Neuronal stem cell (in vitro differentiated cells): Measurements from ENCODE around the gene PDK2.

Source experiments
- DNase-seq: peaks from one replicate; pipeline ENCODE4 v3.0.0-alpha.2; 2013; ENCODE audit warnings: low spot score
- H2AFZ ChIP-seq: one replicate; pipeline ENCODE4 v1.6.1; 2013; ENCODE audit warnings: mild to moderate bottlenecking, low read length, inconsistent platforms
- H2AK5ac ChIP-seq: 2 replicates; pipeline ENCODE4 v1.6.1; 2013; ENCODE audit warnings: low read depth, mild to moderate bottlenecking, inconsistent platforms, low read length, moderate library complexity, mixed read lengths
- H2BK120ac ChIP-seq: 2 replicates; pipeline ENCODE4 v1.6.1; 2013; ENCODE audit warnings: low read depth, mild to moderate bottlenecking, inconsistent platforms, low read length, moderate library complexity, mixed read lengths
- H2BK12ac ChIP-seq: one replicate; pipeline ENCODE4 v1.6.1; 2013; ENCODE audit warnings: low read length, inconsistent platforms
- H2BK15ac ChIP-seq: 2 replicates; pipeline ENCODE4 v1.6.1; 2013; ENCODE audit warnings: mild to moderate bottlenecking, low read length, inconsistent platforms, mixed read lengths
- H2BK5ac ChIP-seq: one replicate; pipeline ENCODE4 v1.6.1; 2013; ENCODE audit warnings: inconsistent platforms, mild to moderate bottlenecking, low read length, moderate library complexity
- H3K14ac ChIP-seq: one replicate; pipeline ENCODE4 v1.6.1; 2013; ENCODE audit warnings: low read length, inconsistent platforms
- H3K18ac ChIP-seq: 2 replicates; pipeline ENCODE4 v1.6.1; 2013; ENCODE audit warnings: low read length, inconsistent platforms
- H3K23ac ChIP-seq: 2 replicates; pipeline ENCODE4 v1.6.1; 2013; ENCODE audit warnings: low read depth, mild to moderate bottlenecking, mixed read lengths, low read length, inconsistent platforms; ENCODE audit not compliant: poor library complexity
- H3K27ac ChIP-seq: replicated peaks from 3 replicates; pipeline ENCODE4 v1.5.1; 2013; ENCODE audit warnings: low read length, inconsistent platforms
- H3K27me3 ChIP-seq, 3 experiments: 2 replicates each; pipeline ENCODE4 v1.6.1; 2013; ENCODE audit warnings: low read length in 3 of 3, mild to moderate bottlenecking in 2 of 3, inconsistent platforms in 1 of 3, low read depth in 1 of 3, mixed read lengths in 1 of 3, moderate library complexity in 1 of 3; ENCODE audit not compliant: control insufficient read depth in 3 of 3, insufficient read depth in 3 of 3
- H3K36me3 ChIP-seq, 2 donors: replicated peaks in 1 of 2; 2 replicates each; pipeline ENCODE4 v1.6.1; 2013; ENCODE audit warnings: low read length in 2 of 2; ENCODE audit not compliant: control insufficient read depth in 2 of 2, insufficient read depth in 2 of 2
- H3K4ac ChIP-seq: 2 replicates; pipeline ENCODE4 v1.6.1; 2013; ENCODE audit warnings: inconsistent platforms, mild to moderate bottlenecking, low read length, moderate library complexity
- H3K4me1 ChIP-seq, 2 donors: 1 replicate in 1 of 2; 2 replicates in 1 of 2; pipeline ENCODE4 v1.6.1; 2013; ENCODE audit warnings: low read length in 2 of 2, low read depth in 1 of 2; ENCODE audit not compliant: control insufficient read depth in 2 of 2, insufficient read depth in 1 of 2
- H3K4me2 ChIP-seq: one replicate; pipeline ENCODE4 v1.6.1; 2013; ENCODE audit warnings: mild to moderate bottlenecking, low read length, inconsistent platforms; ENCODE audit not compliant: insufficient read depth, poor library complexity, severe bottlenecking
- H3K4me3 ChIP-seq, 2 donors: 2 replicates each; pipeline ENCODE4 v1.5.1; 2013; ENCODE audit warnings: low read length in 2 of 2, mild to moderate bottlenecking in 2 of 2, inconsistent platforms in 1 of 2, moderate library complexity in 1 of 2
- H3K79me1 ChIP-seq: one replicate; pipeline ENCODE4 v1.6.1; 2013; ENCODE audit warnings: low read depth, mild to moderate bottlenecking, inconsistent platforms, low read length, moderate library complexity
- H3K9ac ChIP-seq: one replicate; pipeline ENCODE4 v1.6.1; 2013; ENCODE audit warnings: mild to moderate bottlenecking, low read depth, low read length, inconsistent platforms; ENCODE audit not compliant: poor library complexity
- H3K9me3 ChIP-seq, 2 donors: replicated peaks in 1 of 2; 2 replicates each; pipeline versions ENCODE3 to v1.6.1; 2013; ENCODE audit warnings: low read length in 2 of 2, mild to moderate bottlenecking in 2 of 2, inconsistent platforms in 1 of 2, low read depth in 1 of 2, mixed read lengths in 1 of 2, moderate library complexity in 1 of 2; ENCODE audit not compliant: control insufficient read depth in 2 of 2, insufficient read depth in 1 of 2
- H4K8ac ChIP-seq: one replicate; pipeline ENCODE4 v1.6.1; 2013; ENCODE audit warnings: low read depth, mild to moderate bottlenecking, inconsistent platforms, low read length, moderate library complexity
- H4K91ac ChIP-seq: one replicate; pipeline ENCODE4 v1.6.1; 2013; ENCODE audit warnings: low read length, low read depth, mild to moderate bottlenecking, inconsistent platforms; ENCODE audit not compliant: poor library complexity
- WGBS, 2 donors: extraction: QIAGEN DNeasy Blood & Tissue Kit; methylation state at CpG; one replicate each; pipeline ENCODE4 v1.1.7; 2013; ENCODE audit warnings: missing lambda C conversion rate in 2 of 2, mixed read lengths in 1 of 2; ENCODE audit not compliant: insufficient read length in 2 of 2, insufficient replicate concordance in 1 of 2; ENCODE audit errors: extremely low coverage in 2 of 2; 5-methylcytosine and 5-hydroxymethylcytosine counted together

Gene PDK2

DNA sequence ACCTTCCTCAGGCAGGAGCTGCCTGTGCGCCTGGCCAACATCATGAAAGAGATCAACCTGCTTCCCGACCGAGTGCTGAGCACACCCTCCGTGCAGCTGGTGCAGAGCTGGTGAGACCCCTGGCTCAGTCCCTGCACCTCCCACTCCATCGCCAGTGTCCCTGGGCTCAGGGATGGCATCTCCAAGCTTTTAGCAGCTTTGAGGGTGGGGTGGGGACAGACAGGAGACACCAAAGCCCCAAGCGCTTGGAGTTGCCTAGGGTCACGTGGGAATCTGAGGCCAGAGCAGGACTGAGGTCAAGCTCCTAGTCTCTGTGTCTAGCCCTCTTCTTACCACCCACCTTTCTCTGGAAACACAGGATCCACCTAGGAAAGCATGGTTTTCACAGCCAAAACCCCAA is 2.3 kb downstream of the PDK2 start:
- H4K91ac ChIP-seq, result no peak overlapping the region
- H2AFZ ChIP-seq, result no peak overlapping the region
- H2BK5ac ChIP-seq, result no peak overlapping the region
- no peak overlapping the region for H3K4ac ChIP-seq
- no peak overlapping the region for H3K18ac ChIP-seq
- no peaks in the 10 kb centered on the region for H3K9me3 ChIP-seq
- no peak overlapping the region for H2BK15ac ChIP-seq
- no peak overlapping the region for H3K23ac ChIP-seq
- H3K27ac ChIP-seq, result no peak overlapping the region
- H3K4me3 ChIP-seq, result no peak overlapping the region
- peaks cover 0 to 5% of the 10 kb centered on the region in 2 donors for H3K36me3 ChIP-seq
- peaks cover 8% of the 10 kb centered on the region for H3K79me1 ChIP-seq
- WGBS, 2 donors, result no CpG with 5 or more reads among the region's 7 CpGs
- peaks cover 0 to 4% (median 0%) of the 10 kb centered on the region in 3 experiments for H3K27me3 ChIP-seq
- no peak overlapping the region for H2BK12ac ChIP-seq
- H2BK120ac ChIP-seq, result no peak overlapping the region
- DNase-seq, result no peak
- H2AK5ac ChIP-seq, result no peak overlapping the region
- no peak overlapping the region for H3K9ac ChIP-seq
- H4K8ac ChIP-seq, result no peak overlapping the region
- no peak overlapping the region for H3K14ac ChIP-seq
- peaks cover 24 to 27% of the 10 kb centered on the region in 2 donors for H3K4me1 ChIP-seq
- H3K4me2 ChIP-seq, result no peak overlapping the region

DNA sequence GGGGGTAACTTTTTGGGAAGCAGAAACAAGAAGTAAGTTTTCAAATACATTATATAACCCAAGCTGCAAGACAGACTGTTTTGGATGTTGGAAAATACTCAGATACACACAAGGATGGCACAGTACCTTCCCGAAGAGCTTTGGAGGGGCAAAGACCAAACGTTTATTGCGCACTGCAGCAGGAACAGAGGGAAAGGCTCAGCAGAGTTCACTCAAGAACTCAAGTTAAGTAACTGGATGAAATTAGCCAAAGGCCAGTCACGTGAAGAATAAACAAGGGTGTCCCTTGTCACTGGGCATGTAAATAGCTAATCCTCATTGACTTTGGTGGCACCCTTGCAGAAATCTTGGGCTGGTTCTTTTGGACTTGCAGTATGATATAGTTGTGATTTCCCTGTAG is 2.8 kb downstream of the PDK2 start:
- no peaks in the 10 kb centered on the region for H3K9me3 ChIP-seq
- H3K9ac ChIP-seq, result no peak overlapping the region
- no peak overlapping the region for H4K8ac ChIP-seq
- H3K27ac ChIP-seq, result no peak overlapping the region
- no peak overlapping the region for H3K4me2 ChIP-seq
- peaks cover 0 to 4% (median 0%) of the 10 kb centered on the region in 3 experiments for H3K27me3 ChIP-seq
- H3K14ac ChIP-seq, result no peak overlapping the region
- no peak overlapping the region for H3K23ac ChIP-seq
- peaks cover 0 to 5% of the 10 kb centered on the region in 2 donors for H3K36me3 ChIP-seq
- H2AFZ ChIP-seq, result no peak overlapping the region
- H3K4ac ChIP-seq, result no peak overlapping the region
- H2BK15ac ChIP-seq, result no peak overlapping the region
- H3K4me1 ChIP-seq, result peaks cover 24 to 27% of the 10 kb centered on the region in 2 donors
- H2AK5ac ChIP-seq, result no peak overlapping the region
- no peak overlapping the region for H3K4me3 ChIP-seq
- peaks cover 8% of the 10 kb centered on the region for H3K79me1 ChIP-seq
- H2BK12ac ChIP-seq, result no peak overlapping the region
- no peak overlapping the region for H3K18ac ChIP-seq
- DNase-seq, result no peak
- H4K91ac ChIP-seq, result no peak overlapping the region
- H2BK5ac ChIP-seq, result no peak overlapping the region
- no CpG with 5 or more reads among the region's 4 CpGs for WGBS, 2 donors
- no peak overlapping the region for H2BK120ac ChIP-seq

DNA sequence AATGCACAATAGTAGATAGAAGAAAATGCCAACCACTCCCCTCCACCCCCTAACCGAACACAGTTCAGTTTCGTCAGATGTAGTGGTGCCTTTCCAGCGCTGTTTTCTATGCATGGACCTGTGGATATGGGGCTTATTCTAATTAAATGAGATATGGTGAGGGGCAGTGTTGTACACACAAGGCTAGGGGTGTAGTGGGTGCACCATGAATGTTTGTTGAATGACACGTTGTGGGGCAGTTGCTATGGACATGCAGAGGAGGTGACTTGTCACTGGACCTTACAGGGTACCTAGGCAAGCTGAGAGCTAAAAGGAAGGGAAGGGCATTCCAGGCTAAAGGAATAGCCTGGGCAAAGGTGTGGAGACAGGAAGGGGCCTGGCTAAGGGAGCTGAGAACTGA is 3.4 kb downstream of the PDK2 start:
- peaks cover 0 to 5% of the 10 kb centered on the region in 2 donors for H3K36me3 ChIP-seq
- peaks cover 8% of the 10 kb centered on the region for H3K79me1 ChIP-seq
- H2AK5ac ChIP-seq, result no peak overlapping the region
- no peak overlapping the region for H2BK15ac ChIP-seq
- H3K27ac ChIP-seq, result no peak overlapping the region
- WGBS, 2 donors, result no CpG with 5 or more reads among the region's 4 CpGs
- no peak overlapping the region for H3K23ac ChIP-seq
- H2BK120ac ChIP-seq, result no peak overlapping the region
- H2BK12ac ChIP-seq, result no peak overlapping the region
- H3K4me1 ChIP-seq, result peaks cover 24 to 27% of the 10 kb centered on the region in 2 donors
- no peaks in the 10 kb centered on the region for H3K9me3 ChIP-seq
- H3K18ac ChIP-seq, result no peak overlapping the region
- H4K8ac ChIP-seq, result peak overlapping the region; percentile 57
- no peak overlapping the region for H3K4ac ChIP-seq
- H3K14ac ChIP-seq, result no peak overlapping the region
- no peak overlapping the region for H2BK5ac ChIP-seq
- H3K4me2 ChIP-seq, result no peak overlapping the region
- H2AFZ ChIP-seq, result no peak overlapping the region
- no peak overlapping the region for H3K9ac ChIP-seq
- H3K27me3 ChIP-seq, result no peaks in the 10 kb centered on the region
- no peak overlapping the region for H3K4me3 ChIP-seq
- no peak for DNase-seq
- H4K91ac ChIP-seq, result no peak overlapping the region

DNA sequence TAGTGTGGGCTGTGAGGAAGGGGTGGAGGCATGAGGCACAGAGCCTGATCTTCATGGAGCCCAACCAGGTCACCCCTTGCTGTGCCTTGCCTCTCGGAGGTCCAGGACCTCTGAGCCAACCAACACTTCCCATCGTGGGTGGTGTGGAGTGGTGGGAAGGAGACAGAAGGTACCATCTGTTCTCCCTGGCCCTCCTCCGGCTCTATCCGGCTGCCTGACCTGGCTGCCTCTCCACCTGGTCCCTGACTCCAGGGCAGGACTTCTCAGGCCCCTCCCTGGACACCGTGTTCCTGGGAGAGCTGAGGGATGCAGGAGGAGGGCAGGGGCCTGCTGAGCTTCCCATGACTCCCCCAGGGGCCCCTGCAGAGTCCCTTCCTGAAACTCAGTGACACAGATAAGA is 3.9 kb downstream of the PDK2 start:
- no peak overlapping the region for H3K23ac ChIP-seq
- no peak overlapping the region for H2BK15ac ChIP-seq
- H3K9me3 ChIP-seq, result no peaks in the 10 kb centered on the region
- no peak overlapping the region for H3K4ac ChIP-seq
- H3K4me1 ChIP-seq, result peaks cover 24 to 27% of the 10 kb centered on the region in 2 donors
- H3K36me3 ChIP-seq, result peaks cover 0 to 5% of the 10 kb centered on the region in 2 donors
- H3K14ac ChIP-seq, result no peak overlapping the region
- peaks cover 8% of the 10 kb centered on the region for H3K79me1 ChIP-seq
- H4K8ac ChIP-seq, result peak overlapping the region; percentile 57
- no peak overlapping the region for H3K27ac ChIP-seq
- no peak overlapping the region for H3K18ac ChIP-seq
- H2BK5ac ChIP-seq, result no peak overlapping the region
- H3K4me3 ChIP-seq, result no peak overlapping the region
- no peak overlapping the region for H4K91ac ChIP-seq
- no peak overlapping the region for H3K4me2 ChIP-seq
- H2AFZ ChIP-seq, result no peak overlapping the region
- DNase-seq, result no peak
- H2BK120ac ChIP-seq, result no peak overlapping the region
- no CpG with 5 or more reads among the region's 5 CpGs for WGBS, 2 donors
- H2BK12ac ChIP-seq, result no peak overlapping the region
- no peak overlapping the region for H2AK5ac ChIP-seq
- H3K27me3 ChIP-seq, result no peaks in the 10 kb centered on the region
- no peak overlapping the region for H3K9ac ChIP-seq
